Dermis microvascular lymphatic vessel endothelial cell (primary cell): ENCODE data around the gene C1QTNF1. TPM values are rescaled to one million over a fixed set of nuclear protein-coding genes. Genes with fewer than 3 reads are reported as not detected.
A peak's percentile ranks its signal among the peaks of the same experiment; 100 is the strongest.
"Not testable (repeated sequence)": the region's sequence is repeated elsewhere in the genome, so short reads cannot be mapped to it uniquely, and the experiment has no call there.

ENCODE experiments used
- DNase-seq, 2 donors: peaks; one replicate each; pipeline versions ENCODE4 v3.0.0 to v3.0.0-alpha.2; 2010; ENCODE audit warnings: low read depth in 2 of 2
- total RNA-seq: library from RNA; depleted of rRNA; stranded (reverse); fragments of >200 nt; gene quantifications from 2 replicates; pipeline ENCODE4 v1.2.1, GENCODE V29; 2014

Gene C1QTNF1
- total RNA-seq, 1 donor from 2014 or later, result 10.7 TPM

- DNase-seq, result peak in 1 of 2 donors; percentile 41
Measured at GRCh38 chr17:79005063-79005861, 18.7 kb upstream of the C1QTNF1 start.

GRCh38 chr17:79006046-79006445, 17.9 kb upstream of the C1QTNF1 start:
- no peak for DNase-seq

GRCh38 chr17:79006794-79007503, 17.0 kb upstream of the C1QTNF1 start:
- no peak for DNase-seq

GRCh38 chr17:79007504-79008381, 16.2 kb upstream of the C1QTNF1 start:
- no peak for DNase-seq

GRCh38 chr17:79008666-79009387, 15.1 kb upstream of the C1QTNF1 start:
- DNase-seq, result no peak

- DNase-seq, result peak; percentile 69 to 86
Measured at GRCh38 chr17:79009397-79010303, 14.3 kb upstream of the C1QTNF1 start, which contains the start of gene CANT1. Gene CANT1 (minus strand): TSS chr17:79009764. CDS start chr17:78997622, 12,142 bp downstream.

- no peak for DNase-seq
Measured at GRCh38 chr17:79010304-79010646, 13.7 kb upstream of the C1QTNF1 start.

GRCh38 chr17:79011451-79012147, 12.4 kb upstream of the C1QTNF1 start:
- DNase-seq, result peak in 1 of 2 donors; percentile 72

- DNase-seq, result no peak
Measured at GRCh38 chr17:79012563-79013134, 11.3 kb upstream of the C1QTNF1 start.

- DNase-seq, result no peak
Measured at GRCh38 chr17:79014158-79014758, 9.7 kb upstream of the C1QTNF1 start.

GRCh38 chr17:79017546-79018369, 6.2 kb upstream of the C1QTNF1 start:
- DNase-seq, result no peak

GRCh38 chr17:79018370-79018695, 5.6 kb upstream of the C1QTNF1 start:
- no peak for DNase-seq

GRCh38 chr17:79019261-79019631, 4.7 kb upstream of the C1QTNF1 start:
- no peak for DNase-seq

- peak; percentile 68 to 88 for DNase-seq
Measured at GRCh38 chr17:79019632-79020584, 4.1 kb upstream of the C1QTNF1 start.

- DNase-seq, result no peak
Measured at GRCh38 chr17:79020631-79021301, 3.2 kb upstream of the C1QTNF1 start.

- DNase-seq, result not testable (repeated sequence)
Measured at GRCh38 chr17:79021929-79022328, 2.0 kb upstream of the C1QTNF1 start.
